ENCODE measurements around the gene XPA.

DNA sequence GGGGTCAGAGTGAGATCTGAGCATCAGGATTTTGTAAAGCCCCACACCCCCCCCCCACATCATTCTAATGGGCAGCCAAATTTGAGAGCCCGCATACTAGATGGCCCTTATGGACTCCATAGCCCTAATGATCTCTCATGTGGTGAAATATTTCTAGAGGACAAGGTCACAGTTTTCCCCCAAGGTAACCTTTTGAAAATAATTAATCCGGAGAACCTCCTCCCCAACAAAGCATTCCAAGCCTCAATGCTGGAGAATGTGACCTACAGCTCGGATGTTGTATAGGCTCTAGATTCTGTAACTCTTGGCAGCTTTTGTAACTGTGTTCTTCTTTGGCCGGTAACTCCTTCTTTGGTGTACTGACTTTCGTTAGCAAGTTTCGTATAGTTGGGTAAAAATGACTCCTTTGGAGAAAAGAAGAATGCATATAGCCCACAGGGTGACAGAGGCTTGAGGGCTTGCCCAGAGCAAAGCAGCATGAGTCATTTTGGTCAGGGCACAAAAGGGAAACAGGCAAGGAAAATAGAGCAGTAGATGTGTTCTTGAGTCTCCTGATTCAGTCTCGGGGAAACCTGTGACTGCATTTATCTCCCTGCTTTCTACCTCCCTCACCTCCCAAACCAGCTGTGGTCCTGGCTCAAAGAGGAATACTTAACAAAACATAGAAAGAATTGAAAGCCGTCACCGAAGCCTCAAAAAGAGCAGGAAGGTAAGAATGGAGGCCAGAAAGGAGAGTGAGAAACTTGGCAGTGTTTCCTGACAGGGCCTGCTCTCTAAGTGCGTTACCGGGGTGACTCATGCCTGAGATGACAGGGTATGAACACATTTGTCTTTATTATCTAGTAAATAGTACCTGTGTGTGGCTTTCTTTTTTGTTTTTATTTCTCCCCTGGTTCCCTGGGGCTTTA is 6.6 kb upstream of the XPA start:
- TF ChIP-seq, protein P1, sequence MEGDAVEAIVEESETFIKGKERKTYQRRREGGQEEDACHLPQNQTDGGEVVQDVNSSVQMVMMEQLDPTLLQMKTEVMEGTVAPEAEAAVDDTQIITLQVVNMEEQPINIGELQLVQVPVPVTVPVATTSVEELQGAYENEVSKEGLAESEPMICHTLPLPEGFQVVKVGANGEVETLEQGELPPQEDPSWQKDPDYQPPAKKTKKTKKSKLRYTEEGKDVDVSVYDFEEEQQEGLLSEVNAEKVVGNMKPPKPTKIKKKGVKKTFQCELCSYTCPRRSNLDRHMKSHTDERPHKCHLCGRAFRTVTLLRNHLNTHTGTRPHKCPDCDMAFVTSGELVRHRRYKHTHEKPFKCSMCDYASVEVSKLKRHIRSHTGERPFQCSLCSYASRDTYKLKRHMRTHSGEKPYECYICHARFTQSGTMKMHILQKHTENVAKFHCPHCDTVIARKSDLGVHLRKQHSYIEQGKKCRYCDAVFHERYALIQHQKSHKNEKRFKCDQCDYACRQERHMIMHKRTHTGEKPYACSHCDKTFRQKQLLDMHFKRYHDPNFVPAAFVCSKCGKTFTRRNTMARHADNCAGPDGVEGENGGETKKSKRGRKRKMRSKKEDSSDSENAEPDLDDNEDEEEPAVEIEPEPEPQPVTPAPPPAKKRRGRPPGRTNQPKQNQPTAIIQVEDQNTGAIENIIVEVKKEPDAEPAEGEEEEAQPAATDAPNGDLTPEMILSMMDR (IDR thresholded peaks at IDR 0.05), result no peak
- TF ChIP-seq POLR2A (IDR thresholded peaks at IDR 0.05), result no peak
